Superior temporal gyrus (tissue), 1 donor: ENCODE measurements around the gene COG6.

Experiments
- DNase-seq: peaks from one replicate; pipeline ENCODE4 v3.0.0-alpha.2; 2016; ENCODE audit errors: extremely low spot score

Gene COG6

GRCh38 chr13:39768962-39769361 is 113.5 kb downstream of the COG6 start:
- DNase-seq, result no peak

- DNase-seq, result no peak
These were observed 115.0 kb downstream of the COG6 start for GRCh38 chr13:39770221-39771090.

GRCh38 chr13:39773833-39774232 is 118.4 kb downstream of the COG6 start:
- DNase-seq, result no peak

GRCh38 chr13:39776439-39776838 is 121.0 kb downstream of the COG6 start:
- DNase-seq, result no peak

GRCh38 chr13:39777021-39777420 is 121.6 kb downstream of the COG6 start:
- no peak for DNase-seq

GRCh38 chr13:39777527-39778061 is 122.1 kb downstream of the COG6 start:
- DNase-seq, result no peak

- no peak for DNase-seq
These were observed 124.1 kb downstream of the COG6 start for GRCh38 chr13:39779337-39780265.

- no peak for DNase-seq
These were observed 125.2 kb downstream of the COG6 start for GRCh38 chr13:39780711-39781110.

GRCh38 chr13:39781381-39781780 is 125.9 kb downstream of the COG6 start:
- DNase-seq, result no peak

GRCh38 chr13:39783051-39783450 is 127.6 kb downstream of the COG6 start:
- DNase-seq, result no peak

- DNase-seq, result no peak
These were observed 128.9 kb downstream of the COG6 start for GRCh38 chr13:39784347-39784746.

- no peak for DNase-seq
These were observed 130.6 kb downstream of the COG6 start for GRCh38 chr13:39786091-39786490.

- DNase-seq, result no peak
These were observed 131.6 kb downstream of the COG6 start for GRCh38 chr13:39787086-39787487.

GRCh38 chr13:39788102-39788501 is 132.6 kb downstream of the COG6 start:
- DNase-seq, result no peak

- DNase-seq, result no peak
These were observed 134.0 kb downstream of the COG6 start for GRCh38 chr13:39789451-39789850.
